Skeletal muscle tissue (tissue), 4 donors: ENCODE results near the gene ZNF148. TPM values are rescaled to one million over a fixed set of nuclear protein-coding genes. Genes with fewer than 3 reads are reported as not detected.

Source experiments
- H3K27ac ChIP-seq: one replicate; pipeline ENCODE4 v1.7.0; 2013; ENCODE audit warnings: mild to moderate bottlenecking, low read depth, low read length, inconsistent platforms
- H3K27me3 ChIP-seq, 3 donors: one replicate each; pipeline ENCODE4 v1.7.0; 2013; ENCODE audit warnings: low read length in 3 of 3; ENCODE audit not compliant: control insufficient read depth in 3 of 3, insufficient read depth in 3 of 3
- H3K36me3 ChIP-seq, 3 donors: one replicate each; pipeline ENCODE4 v1.7.0; 2013; ENCODE audit warnings: low read length in 3 of 3; ENCODE audit not compliant: control insufficient read depth in 3 of 3, insufficient read depth in 3 of 3
- H3K4me1 ChIP-seq, 3 donors: one replicate each; pipeline ENCODE4 v1.7.0; 2013; ENCODE audit warnings: low read length in 3 of 3, mild to moderate bottlenecking in 3 of 3; ENCODE audit not compliant: control insufficient read depth in 3 of 3, insufficient read depth in 3 of 3
- H3K4me3 ChIP-seq, 3 donors: one replicate each; pipeline ENCODE4 v1.7.0; 2013; ENCODE audit warnings: low read length in 3 of 3
- H3K9ac ChIP-seq, 3 donors: one replicate each; pipeline ENCODE4 v1.7.0; 2013; ENCODE audit warnings: low read length in 3 of 3, mild to moderate bottlenecking in 3 of 3, moderate library complexity in 2 of 3, low read depth in 1 of 3
- H3K9me3 ChIP-seq, 3 donors: one replicate each; pipeline ENCODE4 v1.7.0; 2013; ENCODE audit warnings: low read length in 3 of 3; ENCODE audit not compliant: control insufficient read depth in 3 of 3
- total RNA-seq: library from RNA; depleted of rRNA; stranded (reverse); fragments of >200 nt; gene quantifications from one replicate; pipeline ENCODE4 v1.2.3, GENCODE V29; 2014
- donor health status: Osteomylitis.

Gene ZNF148
- total RNA-seq, 1 donor from 2014 or later = 17.7 TPM

DNA sequence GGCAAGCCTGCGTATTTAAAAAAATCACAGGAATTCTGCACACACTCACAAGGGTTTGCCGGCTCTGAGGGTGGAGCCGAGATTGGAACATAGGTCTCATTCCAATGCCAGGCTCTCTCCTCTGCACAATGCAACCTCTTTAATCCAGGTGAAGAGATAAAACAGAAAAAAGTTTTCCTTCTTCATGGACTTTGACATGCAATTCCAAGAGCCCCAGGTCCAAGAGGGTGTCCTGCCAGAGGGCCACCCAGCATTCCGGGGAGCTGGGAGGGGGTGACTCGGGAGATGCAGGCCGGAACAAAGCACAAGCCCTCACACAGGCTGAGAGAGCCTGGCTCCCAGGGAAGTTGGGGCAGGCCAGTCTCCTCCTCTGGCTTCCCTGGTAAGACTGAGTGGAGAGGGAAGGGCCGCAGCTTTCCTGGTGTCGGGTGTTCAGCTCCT is 155.8 kb downstream of the ZNF148 start:
- Histone ChIP-seq H3K9me3 (no peaks in the 10 kb centered on the region), H3K36me3 (no peaks in the 10 kb centered on the region), H3K27me3 (peaks cover 1 to 4% (median 3%) of the 10 kb centered on the region in 3 donors), H3K9ac (no peak overlapping the region), H3K4me1 (no peaks in the 10 kb centered on the region), H3K4me3 (no peak overlapping the region), H3K27ac (no peak overlapping the region)

GRCh38 chr3:125214738-125215137 is 160.4 kb downstream of the ZNF148 start:
- H3K36me3 ChIP-seq = no peaks in the 10 kb centered on the region
- H3K9me3 ChIP-seq = no peaks in the 10 kb centered on the region
- H3K4me3 ChIP-seq = no peak overlapping the region
- no peak overlapping the region for H3K27ac ChIP-seq
- H3K27me3 ChIP-seq = peaks cover 29 to 38% (median 29%) of the 10 kb centered on the region in 3 donors
- H3K4me1 ChIP-seq = peaks cover 9 to 12% (median 11%) of the 10 kb centered on the region in 3 donors
- H3K9ac ChIP-seq = no peak overlapping the region

GRCh38 chr3:125213946-125214542 is 161.1 kb downstream of the ZNF148 start:
- peaks cover 9 to 12% (median 11%) of the 10 kb centered on the region in 3 donors for H3K4me1 ChIP-seq
- no peak overlapping the region for H3K27ac ChIP-seq
- H3K9me3 ChIP-seq = no peaks in the 10 kb centered on the region
- H3K36me3 ChIP-seq = no peaks in the 10 kb centered on the region
- H3K27me3 ChIP-seq = peaks cover 29 to 38% (median 29%) of the 10 kb centered on the region in 3 donors
- no peak overlapping the region for H3K9ac ChIP-seq
- no peak overlapping the region for H3K4me3 ChIP-seq

DNA sequence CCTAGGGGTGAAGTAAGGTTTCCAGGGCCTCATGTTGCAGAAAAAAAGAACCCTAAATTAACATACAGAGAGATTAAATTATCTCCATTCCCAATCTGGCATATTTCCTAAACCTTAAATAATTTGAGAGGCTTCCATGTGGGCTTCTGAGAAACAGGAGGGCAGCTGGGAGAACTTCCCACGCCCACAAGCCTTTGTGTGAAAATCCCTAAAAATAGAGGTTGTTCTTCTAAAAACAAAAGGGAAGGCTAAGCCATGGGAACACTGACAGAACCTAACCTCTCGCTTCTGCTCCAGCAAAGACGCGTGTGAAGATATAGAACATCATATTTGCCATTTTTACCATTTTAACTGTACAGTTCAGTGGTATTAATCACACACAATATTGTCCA is 161.8 kb downstream of the ZNF148 start:
- H3K9me3 ChIP-seq = no peaks in the 10 kb centered on the region
- H3K9ac ChIP-seq = no peak overlapping the region
- H3K4me1 ChIP-seq = peaks cover 9 to 12% (median 11%) of the 10 kb centered on the region in 3 donors
- H3K4me3 ChIP-seq = no peak overlapping the region
- H3K36me3 ChIP-seq = no peaks in the 10 kb centered on the region
- H3K27ac ChIP-seq = no peak overlapping the region
- H3K27me3 ChIP-seq = peaks cover 29 to 38% (median 29%) of the 10 kb centered on the region in 3 donors

DNA sequence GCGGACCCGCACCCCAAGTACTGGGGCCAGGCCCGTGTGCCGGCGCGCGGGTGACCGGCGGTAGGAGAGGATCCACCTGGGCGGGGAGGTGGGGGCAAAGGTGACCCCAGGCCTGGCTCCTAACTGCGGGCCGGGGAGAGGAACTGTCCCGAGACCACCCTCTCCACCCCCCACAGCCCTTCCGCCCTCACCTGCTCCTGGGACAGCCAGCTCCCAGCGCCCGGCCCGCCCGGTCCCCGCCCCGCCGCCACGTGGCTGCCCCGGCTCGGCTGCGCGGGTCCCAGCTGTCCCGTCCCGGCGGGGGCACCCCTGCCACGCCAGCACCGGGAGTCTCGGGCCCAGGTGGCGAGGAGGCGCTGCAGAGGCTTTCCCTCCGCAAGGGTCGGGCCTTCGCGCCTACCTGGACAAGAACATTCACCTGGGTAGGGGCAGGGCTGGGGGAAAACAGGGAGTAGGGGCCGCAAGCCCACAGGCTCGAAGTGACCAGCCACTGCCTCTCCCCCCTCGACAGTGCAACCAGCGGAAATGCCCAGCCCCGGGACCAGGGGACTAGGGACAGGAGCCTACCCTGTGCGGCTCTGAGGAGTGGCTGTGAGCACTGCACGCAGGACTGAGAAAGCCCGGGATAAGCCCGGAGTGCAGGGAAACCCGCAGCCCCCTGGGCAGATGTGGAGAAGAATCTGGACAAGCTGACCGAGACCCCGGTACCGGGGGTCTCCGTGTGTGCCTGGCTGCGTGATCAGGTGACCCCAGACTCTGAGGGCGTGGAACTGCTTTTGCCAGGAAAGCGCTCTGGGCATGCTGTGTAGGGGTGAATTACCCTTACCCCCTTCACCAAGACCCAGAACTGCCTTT is 162.4 kb downstream of the ZNF148 start, which contains the start of gene SLC12A8:
SLC12A8 (minus strand) TSS at position 240 of the 855 bp plus-strand sequence. CDS start 1,399 bp downstream, outside the sequence.
- H3K9ac ChIP-seq = peak within 1 kb of the TSS in 1 of 3 donors; percentile 8
- no peaks in the 10 kb centered on the region for H3K9me3 ChIP-seq
- H3K27me3 ChIP-seq = peaks cover 29 to 38% (median 29%) of the 10 kb centered on the region in 3 donors
- no peak within 1 kb of the TSS for H3K27ac ChIP-seq
- peaks cover 9 to 12% (median 11%) of the 10 kb centered on the region in 3 donors for H3K4me1 ChIP-seq
- H3K4me3 ChIP-seq = peak within 1 kb of the TSS in 2 of 3 donors; percentile 27 to 54
- no peaks in the 10 kb centered on the region for H3K36me3 ChIP-seq

- peaks cover 9 to 12% (median 11%) of the 10 kb centered on the region in 3 donors for H3K4me1 ChIP-seq
- no peak overlapping the region for H3K27ac ChIP-seq
- peak overlapping the region in 2 of 3 donors; percentile 20 to 54 for H3K4me3 ChIP-seq
- H3K9me3 ChIP-seq = no peaks in the 10 kb centered on the region
- H3K9ac ChIP-seq = no peak overlapping the region
- no peaks in the 10 kb centered on the region for H3K36me3 ChIP-seq
- H3K27me3 ChIP-seq = peaks cover 29 to 35% (median 29%) of the 10 kb centered on the region in 3 donors
Measured at GRCh38 chr3:125212091-125212508, 163.0 kb downstream of the ZNF148 start.

- H3K4me3 ChIP-seq = peak overlapping the region in 1 of 3 donors; percentile 20
- no peak overlapping the region for H3K9ac ChIP-seq
- H3K4me1 ChIP-seq = peaks cover 9 to 12% (median 11%) of the 10 kb centered on the region in 3 donors
- no peaks in the 10 kb centered on the region for H3K36me3 ChIP-seq
- no peaks in the 10 kb centered on the region for H3K9me3 ChIP-seq
- H3K27me3 ChIP-seq = peaks cover 29 to 35% (median 29%) of the 10 kb centered on the region in 3 donors
- H3K27ac ChIP-seq = no peak overlapping the region
Measured at GRCh38 chr3:125211523-125212090, 163.5 kb downstream of the ZNF148 start.

DNA sequence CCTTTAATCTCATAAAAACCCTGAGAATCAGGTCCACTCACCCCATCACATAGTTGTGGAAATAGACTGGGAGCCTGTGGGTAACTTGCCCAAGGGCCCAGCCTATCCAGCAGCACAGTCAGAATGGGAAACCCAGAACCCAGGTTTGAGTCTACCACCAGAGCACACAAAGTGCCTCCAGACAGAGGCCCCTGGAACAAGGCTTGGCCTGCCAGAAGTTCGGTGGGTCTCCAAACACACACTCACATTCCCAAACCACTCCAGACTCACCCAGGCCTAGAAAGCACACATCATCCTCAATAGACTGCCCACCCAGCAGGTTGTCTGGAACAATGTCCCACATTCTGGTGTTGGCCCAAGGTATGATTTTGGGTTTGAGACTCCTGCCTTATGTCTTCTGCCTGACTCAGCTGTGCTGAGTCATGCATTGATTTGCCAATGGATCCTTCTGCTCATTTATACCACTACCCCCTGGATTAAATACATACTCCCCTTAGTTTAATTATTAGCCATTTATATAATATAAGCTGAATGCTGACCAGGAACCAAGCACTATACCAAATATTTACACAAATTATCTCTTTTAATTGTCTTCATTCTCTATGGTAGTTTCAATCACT is 167.1 kb downstream of the ZNF148 start:
- H3K4me1 ChIP-seq = peaks cover 9 to 12% (median 9%) of the 10 kb centered on the region in 3 donors
- H3K36me3 ChIP-seq = no peaks in the 10 kb centered on the region
- H3K27ac ChIP-seq = no peak overlapping the region

DNA sequence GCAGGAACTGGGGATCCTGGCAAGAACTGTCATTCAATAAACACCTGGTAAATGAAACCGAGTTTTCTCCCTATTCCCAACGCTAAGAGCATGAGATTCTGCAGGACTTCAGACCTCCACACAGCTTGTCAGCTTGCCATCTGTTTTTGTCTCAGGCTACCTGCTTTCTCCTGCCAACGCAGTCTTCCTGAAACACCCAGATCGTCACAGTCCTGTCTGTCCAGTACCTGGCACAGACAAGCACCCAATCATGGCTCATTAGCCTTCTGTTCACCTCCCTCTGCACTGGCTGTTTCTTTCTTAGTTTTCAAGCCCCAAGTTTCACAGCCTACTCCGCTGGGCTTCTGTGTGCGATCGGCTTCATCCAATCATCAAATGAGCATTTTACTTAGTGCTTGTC is 167.6 kb downstream of the ZNF148 start:
- H3K4me3 ChIP-seq = no peak overlapping the region
- no peak overlapping the region for H3K9ac ChIP-seq
- no peaks in the 10 kb centered on the region for H3K36me3 ChIP-seq
- no peak overlapping the region for H3K27ac ChIP-seq
- H3K4me1 ChIP-seq = peaks cover 5 to 6% (median 6%) of the 10 kb centered on the region in 3 donors
- no peaks in the 10 kb centered on the region for H3K9me3 ChIP-seq
- H3K27me3 ChIP-seq = peaks cover 8 to 17% (median 12%) of the 10 kb centered on the region in 3 donors

More for the DNA sequence above, 167.1 kb downstream of the ZNF148 start:
- Histone ChIP-seq H3K4me3 (no peak overlapping the region), H3K27me3 (peaks cover 14 to 23% (median 18%) of the 10 kb centered on the region in 3 donors), H3K9ac (no peak overlapping the region), H3K9me3 (no peaks in the 10 kb centered on the region)
